ENCODE measurements around the gene PSG4.
"Not testable (repeated sequence)": the region's sequence is repeated elsewhere in the genome, so short reads cannot be mapped to it uniquely, and the experiment has no call there.

PSG4 gene

DNA sequence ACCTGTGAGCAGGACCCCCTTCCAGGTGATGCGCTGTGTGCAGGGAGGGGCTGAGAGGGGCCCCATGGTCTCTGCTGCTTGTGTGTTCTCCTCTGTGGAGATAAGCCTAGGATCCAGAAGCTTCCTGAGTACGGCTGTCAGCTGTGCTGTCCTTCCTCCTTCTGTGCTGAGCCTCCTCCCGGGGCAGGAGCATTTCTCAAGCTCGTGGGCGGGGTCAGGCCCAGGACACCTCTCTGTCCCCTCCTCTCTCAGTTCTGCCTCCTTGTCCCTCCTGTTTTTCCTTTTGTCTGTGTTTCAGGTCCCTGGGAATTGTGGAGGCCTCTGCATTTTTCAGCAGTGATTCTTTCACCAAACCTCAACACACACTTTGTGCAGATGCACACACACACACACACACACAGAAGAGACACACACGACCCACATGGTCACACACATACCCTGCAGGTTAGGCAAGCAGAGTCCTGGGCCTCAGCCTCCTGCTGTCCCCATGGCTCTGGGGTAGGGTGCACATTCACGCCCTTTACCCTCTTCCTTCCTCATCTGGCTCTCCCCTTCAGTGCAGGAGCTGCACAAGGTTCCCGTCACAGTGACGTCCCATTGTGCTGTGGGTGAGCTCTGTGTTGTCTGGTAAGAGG lies at the start of gene PSG4:
PSG4 (minus strand) TSS at position 168 of the 635 bp plus-strand sequence; CDS start at position 66, 102 bp downstream.
- not testable (repeated sequence) for DNase-seq

DNA sequence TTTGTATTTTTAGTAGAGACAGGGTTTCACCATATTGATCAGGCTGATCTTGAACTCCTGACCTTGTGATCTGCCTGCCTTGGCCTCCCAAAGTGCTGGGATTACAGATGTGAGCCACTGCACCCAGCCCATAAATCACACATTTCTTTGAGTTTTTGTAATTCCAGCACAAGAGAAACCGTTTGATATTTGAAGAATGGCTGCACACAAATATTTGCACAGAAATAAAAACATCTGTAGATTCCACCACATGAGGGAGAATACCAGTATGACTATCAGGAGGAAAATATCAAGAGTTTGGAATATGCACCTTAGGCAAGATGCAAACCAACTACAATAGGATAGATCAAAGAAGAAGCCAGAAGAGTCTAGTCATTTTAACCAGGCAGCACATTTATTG lies 46.0 kb upstream of the PSG4 start:
- DNase-seq: not testable (repeated sequence)

GRCh38 chr19:43250296-43250695 lies 44.9 kb upstream of the PSG4 start:
- DNase-seq: not testable (repeated sequence)

- DNase-seq: not testable (repeated sequence)
These were observed 43.2 kb upstream of the PSG4 start for GRCh38 chr19:43248635-43249002.

DNA sequence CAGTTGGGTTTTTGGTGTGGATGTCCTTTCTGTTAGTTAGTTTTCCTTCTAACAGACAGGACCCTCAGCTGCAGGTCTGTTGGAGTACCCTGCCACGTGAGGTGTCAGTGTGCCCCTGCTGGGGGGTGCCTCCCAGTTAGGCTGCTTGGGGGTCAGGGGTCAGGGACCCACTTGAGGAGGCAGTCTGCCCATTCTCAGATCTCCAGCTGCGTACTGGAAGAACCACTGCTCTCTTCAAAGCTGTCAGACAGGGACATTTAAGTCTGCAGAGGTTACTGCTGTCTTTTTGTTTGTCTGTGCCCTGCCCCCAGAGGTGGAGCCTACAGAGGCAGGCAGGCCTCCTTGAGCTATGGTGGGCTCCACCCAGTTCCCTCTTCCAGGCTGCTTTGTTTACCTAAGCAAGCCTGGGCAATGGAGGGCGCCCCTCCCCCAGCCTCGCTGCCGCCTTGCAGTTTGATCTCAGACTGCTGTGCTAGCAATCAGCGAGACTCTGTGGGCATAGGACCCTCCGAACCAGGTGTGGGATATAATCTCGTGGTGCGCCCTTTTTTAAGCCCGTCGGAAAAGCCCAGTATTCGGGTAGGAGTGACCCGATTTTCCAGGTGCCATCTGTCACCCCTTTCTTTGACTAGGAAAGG lies 41.9 kb upstream of the PSG4 start:
- DNase-seq: not testable (repeated sequence)

- not testable (repeated sequence) for DNase-seq
These were observed 40.4 kb upstream of the PSG4 start for GRCh38 chr19:43245848-43246247.

- DNase-seq: not testable (repeated sequence)
These were observed 36.8 kb upstream of the PSG4 start for GRCh38 chr19:43242211-43242610.

DNA sequence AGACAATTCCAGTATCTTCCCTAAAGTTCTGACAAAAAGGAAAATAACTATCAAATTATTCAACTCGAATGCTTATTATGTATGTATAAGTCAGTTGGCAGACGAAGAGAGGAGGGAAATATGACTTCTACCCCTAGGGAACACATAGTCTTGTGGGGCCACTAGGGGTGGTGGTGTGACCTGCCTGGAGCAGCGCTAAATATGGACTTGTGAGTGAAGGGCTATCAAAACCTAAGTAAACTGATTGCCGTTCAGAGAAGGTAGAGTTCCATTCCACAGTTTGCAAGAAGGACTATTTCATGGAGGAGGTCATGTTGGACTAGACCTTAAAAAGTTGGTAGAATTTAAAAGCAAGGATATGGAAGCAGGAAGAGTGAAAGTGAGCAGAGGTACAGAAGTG lies 32.8 kb upstream of the PSG4 start:
- DNase-seq: not testable (repeated sequence)

DNA sequence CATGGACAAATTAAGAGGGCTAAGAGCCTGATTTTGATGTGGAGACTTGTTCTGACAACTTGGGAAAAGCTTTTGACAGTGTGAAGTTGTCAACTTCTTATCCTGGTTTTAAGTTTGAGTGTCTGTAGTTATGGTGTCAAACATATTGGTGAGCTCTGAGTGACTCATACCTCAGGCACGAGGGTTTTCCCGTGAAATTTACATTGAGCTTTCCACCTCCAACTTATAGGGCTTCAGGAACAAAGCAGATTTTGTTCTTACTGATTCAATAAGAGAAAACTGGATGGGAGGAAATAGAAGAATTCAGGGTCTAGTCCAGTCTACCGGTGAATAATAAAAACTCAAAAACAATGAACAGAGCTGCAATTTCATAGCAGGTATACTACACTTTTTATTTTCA lies 30.2 kb upstream of the PSG4 start:
- DNase-seq: not testable (repeated sequence)

DNA sequence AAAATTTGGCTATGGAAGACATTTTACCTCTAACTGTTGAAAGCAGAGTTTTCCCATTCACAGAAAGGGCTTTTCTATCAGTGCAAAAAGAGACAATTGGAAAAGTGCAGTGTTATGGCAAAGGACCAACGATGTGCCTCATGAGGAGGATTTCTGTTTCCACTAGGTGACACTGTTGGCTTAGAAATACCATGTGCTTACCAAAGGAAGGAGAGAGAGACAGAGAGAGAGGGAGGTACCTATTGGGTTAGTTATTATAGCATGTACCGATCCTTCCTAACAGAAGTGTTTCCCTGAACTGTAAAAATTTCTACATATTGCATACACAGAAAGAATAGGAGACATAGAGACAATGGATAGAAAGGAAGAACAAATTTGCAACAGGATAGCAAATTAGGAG lies 23.9 kb upstream of the PSG4 start:
- no peak for DNase-seq

GRCh38 chr19:43228730-43229129 lies 23.3 kb upstream of the PSG4 start:
- not testable (repeated sequence) for DNase-seq

GRCh38 chr19:43226986-43227385 lies 21.5 kb upstream of the PSG4 start:
- DNase-seq: not testable (repeated sequence)

GRCh38 chr19:43224855-43225253 lies 19.4 kb upstream of the PSG4 start:
- DNase-seq: no peak

DNA sequence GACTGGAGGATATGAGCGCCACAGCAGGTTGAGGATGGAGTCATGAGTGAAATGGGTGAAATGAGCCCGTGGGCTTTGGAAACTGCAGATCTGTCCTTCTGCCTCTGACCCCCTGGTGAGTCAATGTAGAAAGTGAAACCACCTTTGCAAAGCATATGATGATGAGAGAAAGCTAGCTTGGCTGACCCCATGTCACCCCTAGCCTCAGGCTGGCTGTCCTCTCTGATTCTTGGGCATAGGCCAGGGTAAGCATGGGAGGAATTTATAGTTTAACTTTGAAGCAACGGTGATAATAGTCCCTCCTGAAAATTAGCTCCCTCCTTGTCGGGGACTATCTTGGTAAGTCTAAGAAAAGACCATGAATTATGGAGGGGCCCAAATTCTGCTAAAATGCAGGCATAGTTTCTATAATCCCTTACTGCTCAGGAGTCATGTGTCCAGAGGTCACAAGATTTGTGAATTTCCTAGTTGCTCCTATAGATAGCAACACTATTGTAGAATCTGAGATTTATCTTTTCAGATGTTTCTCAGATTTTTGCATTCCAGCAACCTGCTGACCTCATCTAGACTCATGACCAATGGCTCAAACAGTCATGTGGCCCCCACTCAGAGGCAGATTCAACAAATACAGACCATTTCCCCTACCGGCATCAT lies 18.9 kb upstream of the PSG4 start:
- DNase-seq: not testable (repeated sequence)

DNA sequence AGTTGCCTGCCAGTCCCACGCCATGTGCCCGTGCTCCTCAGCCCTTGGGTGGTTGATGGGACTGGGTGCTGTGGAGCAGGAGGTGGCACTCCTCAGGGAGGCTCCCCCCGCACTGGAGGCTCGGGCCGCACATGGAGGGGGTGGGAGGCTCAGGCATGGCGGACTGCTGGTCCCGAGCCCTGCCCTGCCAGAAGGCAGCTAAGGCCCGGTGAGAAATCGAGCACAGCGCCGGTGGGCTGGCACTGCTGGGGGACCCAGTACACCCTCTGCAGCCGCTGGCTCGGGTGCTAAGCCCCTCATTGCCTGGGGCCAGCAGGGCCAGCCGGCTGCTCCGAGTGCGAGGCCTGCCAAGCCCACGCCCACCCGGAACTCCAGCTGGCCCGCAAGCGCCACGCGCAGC lies 16.5 kb upstream of the PSG4 start:
- DNase-seq: not testable (repeated sequence)

DNA sequence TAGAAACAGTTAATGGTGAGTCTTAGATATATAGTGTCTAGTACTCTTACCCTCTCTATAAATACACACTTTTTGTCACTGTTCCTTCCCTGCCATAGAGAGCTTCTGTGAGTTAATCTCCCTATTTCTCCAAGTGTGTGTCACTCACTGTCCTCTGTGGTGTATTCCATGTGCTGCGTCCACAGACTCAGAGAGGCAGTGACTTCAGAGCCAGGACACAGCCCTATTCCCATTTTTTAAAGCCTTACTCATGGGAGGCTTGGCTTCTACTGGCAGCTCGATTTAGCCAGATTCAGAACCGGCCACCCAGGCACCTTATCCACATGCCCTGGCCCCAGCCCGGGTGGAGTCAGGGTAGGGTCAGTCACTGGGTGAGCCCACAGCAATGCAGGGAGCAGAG lies 13.7 kb upstream of the PSG4 start:
- DNase-seq: not testable (repeated sequence)

DNA sequence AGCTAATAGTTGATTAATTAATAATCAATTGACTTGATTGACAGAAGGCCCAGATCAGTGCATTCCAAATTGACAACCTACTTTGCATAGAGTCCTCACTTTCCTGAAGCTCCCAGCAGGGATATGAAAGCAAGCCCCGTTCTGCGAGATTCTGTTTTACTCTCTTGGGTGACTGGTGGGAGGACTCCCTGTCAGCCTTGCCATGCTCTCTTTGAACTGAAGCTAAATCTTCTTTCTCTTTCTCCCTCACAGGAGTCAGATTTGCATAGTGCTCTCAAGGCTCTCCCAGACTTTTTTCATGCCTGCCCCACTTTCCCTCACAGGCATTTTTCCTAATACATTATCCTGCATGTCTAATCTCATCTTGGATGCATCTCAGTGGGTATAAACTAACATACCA lies 10.4 kb upstream of the PSG4 start:
- not testable (repeated sequence) for DNase-seq

- no peak for DNase-seq
These were observed 2.6 kb upstream of the PSG4 start for GRCh38 chr19:43207991-43208390.

DNA sequence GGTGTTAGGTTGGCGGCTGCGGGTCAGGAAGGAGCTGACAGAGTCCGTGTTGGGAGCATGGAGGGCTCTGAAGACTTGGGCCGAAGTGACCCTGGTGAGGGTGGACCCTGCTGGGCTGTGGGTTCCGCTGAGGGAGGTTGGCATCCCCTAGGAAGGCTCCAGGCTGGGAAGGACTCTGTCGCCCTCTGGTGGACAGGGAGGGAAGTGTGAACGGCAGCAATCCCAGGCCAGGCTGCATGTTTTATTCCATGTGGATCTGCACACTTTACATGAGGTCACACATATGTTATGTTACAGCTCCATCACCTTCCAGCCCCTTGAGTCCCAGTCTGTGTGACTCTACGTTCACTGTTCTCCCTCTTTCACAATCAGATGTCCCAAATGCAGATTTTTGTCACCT lies 1.7 kb upstream of the PSG4 start:
- DNase-seq: not testable (repeated sequence)

GRCh38 chr19:43203611-43204010 lies 1.8 kb downstream of the PSG4 start:
- not testable (repeated sequence) for DNase-seq

DNA sequence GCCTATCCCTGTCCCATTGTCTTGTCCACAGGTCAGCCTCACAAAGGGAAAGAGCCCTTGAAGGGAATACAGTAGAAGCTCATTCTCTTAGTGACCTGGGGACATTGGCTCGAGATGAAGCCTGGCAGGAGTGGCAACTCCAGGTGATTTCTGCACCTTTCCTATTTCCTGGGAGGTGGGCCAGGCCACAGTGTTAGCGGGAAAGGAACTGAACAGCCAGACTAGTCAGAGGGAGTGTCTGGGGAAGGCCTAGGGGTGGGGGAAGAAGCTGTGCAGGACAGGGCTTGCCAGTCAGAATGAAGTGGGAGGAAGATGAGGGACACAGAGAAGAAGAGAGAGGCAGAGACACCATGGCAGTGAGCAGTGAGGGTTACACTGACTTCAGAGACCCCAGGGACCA lies 3.5 kb downstream of the PSG4 start:
- DNase-seq: not testable (repeated sequence)

- not testable (repeated sequence) for DNase-seq
These were observed 4.1 kb downstream of the PSG4 start for GRCh38 chr19:43201337-43201801.

GRCh38 chr19:43198686-43199419 lies 6.6 kb downstream of the PSG4 start:
- not testable (repeated sequence) for DNase-seq
